ENCODE results near the gene ZC3H7B. TPM values are rescaled to one million over a fixed set of nuclear protein-coding genes. Genes with fewer than 3 reads are reported as not detected.
A peak's percentile ranks its signal among the peaks of the same experiment; 100 is the strongest.

Gene ZC3H7B
- total RNA-seq, 6 experiments from 2014 or later, result 26.5 to 50.1 (median 42.7) TPM

DNA sequence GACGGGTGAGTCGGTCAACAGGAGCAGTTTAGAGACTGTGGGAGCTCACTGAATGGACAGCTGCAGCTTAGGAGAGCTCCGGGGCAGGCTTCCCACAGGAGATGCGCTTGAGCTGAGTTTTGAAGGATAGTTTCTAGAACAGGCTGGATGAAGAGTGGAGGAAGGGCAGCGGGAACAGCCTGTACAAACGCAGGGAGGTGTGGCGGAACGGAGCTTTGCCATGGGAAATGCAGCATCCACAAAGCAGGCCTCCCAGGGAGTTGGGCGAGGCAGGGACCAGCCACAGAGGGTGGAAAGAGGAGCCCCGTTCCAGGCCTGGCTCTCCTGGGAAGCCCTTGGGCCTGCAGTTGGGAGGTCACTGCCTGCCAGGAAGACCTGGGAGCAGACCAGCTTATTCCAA is 53.7 kb downstream of the ZC3H7B start:
- DNase-seq, result no peak
- no peak for TF ChIP-seq POLR2A (IDR thresholded peaks at IDR 0.05)
- TF ChIP-seq, protein P1, sequence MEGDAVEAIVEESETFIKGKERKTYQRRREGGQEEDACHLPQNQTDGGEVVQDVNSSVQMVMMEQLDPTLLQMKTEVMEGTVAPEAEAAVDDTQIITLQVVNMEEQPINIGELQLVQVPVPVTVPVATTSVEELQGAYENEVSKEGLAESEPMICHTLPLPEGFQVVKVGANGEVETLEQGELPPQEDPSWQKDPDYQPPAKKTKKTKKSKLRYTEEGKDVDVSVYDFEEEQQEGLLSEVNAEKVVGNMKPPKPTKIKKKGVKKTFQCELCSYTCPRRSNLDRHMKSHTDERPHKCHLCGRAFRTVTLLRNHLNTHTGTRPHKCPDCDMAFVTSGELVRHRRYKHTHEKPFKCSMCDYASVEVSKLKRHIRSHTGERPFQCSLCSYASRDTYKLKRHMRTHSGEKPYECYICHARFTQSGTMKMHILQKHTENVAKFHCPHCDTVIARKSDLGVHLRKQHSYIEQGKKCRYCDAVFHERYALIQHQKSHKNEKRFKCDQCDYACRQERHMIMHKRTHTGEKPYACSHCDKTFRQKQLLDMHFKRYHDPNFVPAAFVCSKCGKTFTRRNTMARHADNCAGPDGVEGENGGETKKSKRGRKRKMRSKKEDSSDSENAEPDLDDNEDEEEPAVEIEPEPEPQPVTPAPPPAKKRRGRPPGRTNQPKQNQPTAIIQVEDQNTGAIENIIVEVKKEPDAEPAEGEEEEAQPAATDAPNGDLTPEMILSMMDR (IDR thresholded peaks at IDR 0.05), result no peak
- intact Hi-C loops (cut with DNase I), result no loop called here
- ATAC-seq, result peak in 2 of 4 donors; percentile 3 to 16
- Histone ChIP-seq H3K9me3 (no peaks in the 10 kb centered on the region), H3K36me3 (peaks cover 0 to 65% (median 24%) of the 10 kb centered on the region in 4 donors), H3K4me3 (no peak overlapping the region), H3K27me3 (no peaks in the 10 kb centered on the region), H3K27ac (no peak overlapping the region), H3K4me1 (peaks cover 0 to 3% (median 0%) of the 10 kb centered on the region in 4 donors)
- 74% methylated on average over 5 of the region's 10 CpGs for WGBS (ENCODE audit: insufficient coverage, low coverage, low lambda C conversion rate, missing lambda C conversion rate)

DNA sequence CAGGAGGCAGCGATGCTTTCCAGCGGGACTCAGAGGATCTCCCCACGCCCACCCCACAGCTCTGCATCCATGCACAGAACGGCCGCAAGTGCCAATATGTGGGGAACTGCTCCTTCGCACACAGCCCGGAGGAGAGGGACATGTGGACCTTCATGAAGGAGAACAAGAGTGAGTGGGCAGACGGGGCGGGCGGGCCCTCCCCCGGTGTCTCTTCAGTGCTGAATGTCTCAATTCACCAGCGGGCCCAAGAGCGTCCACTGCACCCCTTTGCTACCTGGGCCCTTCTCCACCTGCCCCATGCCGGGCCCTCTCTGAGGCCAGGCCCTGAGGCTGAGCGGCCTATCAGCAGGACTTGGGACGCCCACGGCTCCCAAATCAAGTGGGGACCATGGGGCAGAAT is 54.6 kb downstream of the ZC3H7B start:
- H3K27ac ChIP-seq, result no peak overlapping the region
- TF ChIP-seq POLR2A (IDR thresholded peaks at IDR 0.05), result no peak
- TF ChIP-seq, protein P1 (IDR thresholded peaks at IDR 0.05), result no peak
- DNase-seq, result no peak
- no peak overlapping the region for H3K4me3 ChIP-seq
- peaks cover 0 to 56% (median 19%) of the 10 kb centered on the region in 4 donors for H3K36me3 ChIP-seq
- intact Hi-C loops (cut with DNase I), result no loop called here
- no peak for ATAC-seq
- WGBS (ENCODE audit: insufficient coverage, low coverage, low lambda C conversion rate, missing lambda C conversion rate), result 93% methylated on average over 6 of the region's 17 CpGs
- H3K9me3 ChIP-seq, result no peaks in the 10 kb centered on the region
- H3K27me3 ChIP-seq, result no peaks in the 10 kb centered on the region
- H3K4me1 ChIP-seq, result peaks cover 0 to 7% (median 0%) of the 10 kb centered on the region in 4 donors

- DNase-seq (no peak), ATAC-seq (no peak)
- intact Hi-C loops (cut with DNase I), result no loop called here
- WGBS (ENCODE audit: insufficient coverage, low coverage, low lambda C conversion rate, missing lambda C conversion rate), result 80% methylated on average over 1 of the region's 25 CpGs
- Histone ChIP-seq H3K36me3 (peaks cover 0 to 51% (median 16%) of the 10 kb centered on the region in 4 donors), H3K27me3 (no peaks in the 10 kb centered on the region), H3K27ac (no peak overlapping the region), H3K4me1 (peaks cover 0 to 7% (median 0%) of the 10 kb centered on the region in 4 donors), H3K9me3 (no peaks in the 10 kb centered on the region), H3K4me3 (no peak overlapping the region)
- TF ChIP-seq, protein P1 (IDR thresholded peaks at IDR 0.05), result no peak
- no peak for TF ChIP-seq POLR2A (IDR thresholded peaks at IDR 0.05)
Observed at GRCh38 chr22:41356430-41357028, 55.2 kb downstream of the ZC3H7B start.

DNA sequence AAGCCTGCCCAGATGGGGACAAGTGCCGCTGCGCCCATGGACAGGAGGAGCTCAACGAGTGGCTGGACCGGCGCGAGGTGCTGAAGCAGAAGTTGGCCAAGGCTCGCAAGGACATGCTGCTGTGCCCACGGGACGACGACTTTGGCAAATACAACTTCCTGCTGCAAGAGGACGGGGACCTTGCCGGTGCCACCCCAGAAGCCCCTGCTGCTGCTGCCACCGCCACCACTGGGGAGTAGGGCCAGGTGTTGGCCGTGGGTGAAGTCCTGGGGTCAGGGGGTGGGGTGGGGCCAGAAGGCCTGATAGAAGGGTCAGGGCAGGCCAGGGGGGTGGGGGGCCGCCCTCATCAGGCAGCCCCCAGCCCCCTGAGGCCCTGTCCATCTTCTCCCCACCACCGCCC is 55.9 kb downstream of the ZC3H7B start:
- H3K36me3 ChIP-seq, result peaks cover 0 to 44% (median 13%) of the 10 kb centered on the region in 4 donors

More for the DNA sequence above, 55.9 kb downstream of the ZC3H7B start:
- TF ChIP-seq, protein P1 (IDR thresholded peaks at IDR 0.05), result no peak
- TF ChIP-seq POLR2A (IDR thresholded peaks at IDR 0.05), result no peak
- Histone ChIP-seq H3K27ac (no peak overlapping the region), H3K4me1 (peaks cover 0 to 7% (median 0%) of the 10 kb centered on the region in 4 donors), H3K4me3 (no peak overlapping the region), H3K9me3 (no peaks in the 10 kb centered on the region), H3K27me3 (no peaks in the 10 kb centered on the region)
- ATAC-seq (no peak), DNase-seq (no peak)
- intact Hi-C loops (cut with DNase I), result no loop called here
- whole genome bisulfite sequencing (ENCODE audit: insufficient coverage, low coverage, low lambda C conversion rate, missing lambda C conversion rate), result no CpG with 5 or more reads among the region's 16 CpGs
